ENCODE results near the gene RNF13.

RNF13 gene

GRCh38 chr3:149900322-149900721, 87.3 kb downstream of the RNF13 start:
- no peak for DNase-seq (ENCODE audit: low read depth)
- TF ChIP-seq CTCF (IDR thresholded peaks at IDR 0.05; ENCODE audit: control insufficient read depth, extremely low read depth, insufficient read depth) = no peak
- H3K4me3 ChIP-seq (ENCODE audit: low read depth, low read length) = no peak overlapping the region

- no peak for DNase-seq (ENCODE audit: low read depth)
- TF ChIP-seq CTCF (IDR thresholded peaks at IDR 0.05; ENCODE audit: control insufficient read depth, extremely low read depth, insufficient read depth) = no peak
- H3K4me3 ChIP-seq (ENCODE audit: low read depth, low read length) = no peak overlapping the region
Measured at GRCh38 chr3:149901770-149902169, 88.8 kb downstream of the RNF13 start.

GRCh38 chr3:149902498-149903139, 89.6 kb downstream of the RNF13 start:
- DNase-seq (ENCODE audit: low read depth) = no peak
- TF ChIP-seq CTCF (IDR thresholded peaks at IDR 0.05; ENCODE audit: control insufficient read depth, extremely low read depth, insufficient read depth) = 0 out of 2 replicates have a peak, but pooled peaks have one; percentile 15
- no peak overlapping the region for H3K4me3 ChIP-seq (ENCODE audit: low read depth, low read length)

- DNase-seq (ENCODE audit: low read depth) = no peak
- H3K4me3 ChIP-seq (ENCODE audit: low read depth, low read length) = no peak overlapping the region
- no peak for TF ChIP-seq CTCF (IDR thresholded peaks at IDR 0.05; ENCODE audit: control insufficient read depth, extremely low read depth, insufficient read depth)
Measured at GRCh38 chr3:149906036-149906435, 93.0 kb downstream of the RNF13 start.

- TF ChIP-seq CTCF (IDR thresholded peaks at IDR 0.05; ENCODE audit: control insufficient read depth, extremely low read depth, insufficient read depth) = no peak
- DNase-seq (ENCODE audit: low read depth) = no peak
- no peak overlapping the region for H3K4me3 ChIP-seq (ENCODE audit: low read depth, low read length)
Measured at GRCh38 chr3:149908424-149908957, 95.5 kb downstream of the RNF13 start.

- DNase-seq (ENCODE audit: low read depth) = no peak
- no peak overlapping the region for H3K4me3 ChIP-seq (ENCODE audit: low read depth, low read length)
- TF ChIP-seq CTCF (IDR thresholded peaks at IDR 0.05; ENCODE audit: control insufficient read depth, extremely low read depth, insufficient read depth) = no peak
Measured at GRCh38 chr3:149909923-149910322, 96.9 kb downstream of the RNF13 start.
